Activated CD8-positive, alpha-beta T cell treated with anti-CD3 and anti-CD28 coated beads for 36 hours (primary cell): Measurements from ENCODE around the gene TSSK6. TPM values are rescaled to one million over a fixed set of nuclear protein-coding genes. Genes with fewer than 3 reads are reported as not detected.

Experiments
- ATAC-seq: fragments of 200-7000 bp; cut with Tn5 transposase; one replicate; pipeline ENCODE4 v1.10.0; 2021; ENCODE audit warnings: mild to moderate bottlenecking, moderate library complexity
- CTCF ChIA-PET: fragments of 350-600 bp; sonication (Branson Sonifier 250); formaldehyde crosslinking; loops from one replicate; lab custom pipeline; 2021; ENCODE audit warnings: antibody characterized with exemption; lab: Charles Lee
- POLR2A ChIA-PET: fragments of 350-600 bp; sonication (Branson Sonifier 250); formaldehyde crosslinking; loops from one replicate; lab custom pipeline; 2021; ENCODE audit warnings: antibody characterized with exemption; lab: Charles Lee
- DNase-seq: peaks from one replicate; pipeline ENCODE4 v3.0.0-alpha.2; 2020
- H3K27ac Mint-ChIP-seq: one replicate; pipeline ENCODE4 v1.8.0; 2021; ENCODE audit warnings: mild to moderate bottlenecking, mixed read lengths
- H3K27me3 Mint-ChIP-seq: one replicate; pipeline ENCODE4 v1.8.0; 2021; ENCODE audit warnings: mixed read lengths
- H3K36me3 Mint-ChIP-seq: one replicate; pipeline ENCODE4 v1.8.0; 2021; ENCODE audit warnings: low read depth, mixed read lengths
- H3K4me1 Mint-ChIP-seq: one replicate; pipeline ENCODE4 v1.8.0; 2021; ENCODE audit warnings: low read depth, mixed read lengths
- H3K4me3 Mint-ChIP-seq: one replicate; pipeline ENCODE4 v1.8.0; 2021; ENCODE audit warnings: mild to moderate bottlenecking, moderate library complexity, mixed read lengths
- H3K9me3 Mint-ChIP-seq: one replicate; pipeline ENCODE4 v1.8.0; 2021; ENCODE audit warnings: mixed read lengths
- intact Hi-C: fragments of 100-400 bp; cut with micrococcal nuclease; formaldehyde crosslinking; loops from one replicate; pipeline ENCODE4 v1.10.0; 2022
- total RNA-seq, 2 experiments: library from RNA; stranded (reverse); gene quantifications; one replicate each; pipeline ENCODE4 v1.2.3, GENCODE V29; 2021
- TF ChIP-seq, protein P1 (sequence below): fragments of 200-600 bp; IDR thresholded peaks from one replicate; pipeline ENCODE4 v1.8.0; 2022; ENCODE audit warnings: antibody characterized with exemption, mild to moderate bottlenecking

TSSK6 gene
- 1 to 10 TPM; 3.4 to 4.9 TPM for total RNA-seq

DNA sequence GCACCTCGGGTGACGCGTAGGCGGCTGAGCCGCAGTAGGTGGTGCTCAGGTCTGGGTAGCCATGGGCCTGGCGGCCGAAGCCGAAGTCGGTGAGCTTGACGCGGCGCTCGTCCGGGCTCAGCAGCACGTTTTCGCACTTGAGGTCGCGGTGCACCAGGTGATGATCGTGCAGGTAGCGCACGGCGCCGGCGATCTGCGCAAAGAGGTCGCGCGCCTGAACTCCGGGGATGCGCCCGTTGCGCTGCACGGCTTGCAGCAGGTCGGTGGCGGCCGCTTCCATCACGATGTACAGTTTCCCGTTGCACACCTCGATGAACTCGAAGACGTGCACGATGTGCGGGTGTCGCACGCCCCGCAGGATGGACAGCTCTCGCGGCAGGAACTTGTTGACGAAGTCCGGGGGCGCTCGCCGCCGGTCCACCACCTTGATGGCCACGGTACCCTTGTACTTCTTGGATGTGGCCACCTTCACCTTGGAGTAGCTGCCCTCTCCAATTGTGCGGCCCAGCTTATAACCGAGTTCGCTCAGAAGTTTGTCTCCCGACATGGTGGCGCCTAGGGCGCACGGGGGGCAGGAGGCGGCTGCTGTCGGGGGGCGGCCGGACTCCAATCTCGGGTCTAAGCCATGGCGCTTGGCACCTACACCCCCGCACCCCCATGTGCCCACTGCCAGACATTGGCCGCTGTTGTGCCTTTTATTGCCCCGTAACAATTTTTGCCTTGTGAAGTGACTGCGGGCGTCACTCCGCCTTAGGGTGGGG is at the start of gene TSSK6:
TSSK6 (minus strand) TSS at position 668 of the 761 bp plus-strand sequence; CDS start at position 547, 121 bp downstream.
- Mint-ChIP-seq H3K27me3 (no peaks in the 10 kb centered on the region), H3K9me3 (no peaks in the 10 kb centered on the region), H3K4me1 (peaks cover 26% of the 10 kb centered on the region), H3K27ac (peak within 1 kb of the TSS; percentile 94), H3K36me3 (peaks cover 14% of the 10 kb centered on the region), H3K4me3 (peak within 1 kb of the TSS; percentile 93)
- ChIA-PET POLR2A (interaction anchor here (0.6 to 2.7 kb wide), 18 partner anchors 8 to 369 kb away, joined by 3 to 11 read pairs (median 4); no protein-coding TSS in a partner anchor), CTCF (interaction anchor here (0.6 to 3.8 kb wide), 7 partner anchors 16 to 369 kb away, joined by 3 to 23 read pairs (median 5); partner anchors contain the start of gene GMIP)
- DNase-seq, result no peak
- TF ChIP-seq, protein P1, sequence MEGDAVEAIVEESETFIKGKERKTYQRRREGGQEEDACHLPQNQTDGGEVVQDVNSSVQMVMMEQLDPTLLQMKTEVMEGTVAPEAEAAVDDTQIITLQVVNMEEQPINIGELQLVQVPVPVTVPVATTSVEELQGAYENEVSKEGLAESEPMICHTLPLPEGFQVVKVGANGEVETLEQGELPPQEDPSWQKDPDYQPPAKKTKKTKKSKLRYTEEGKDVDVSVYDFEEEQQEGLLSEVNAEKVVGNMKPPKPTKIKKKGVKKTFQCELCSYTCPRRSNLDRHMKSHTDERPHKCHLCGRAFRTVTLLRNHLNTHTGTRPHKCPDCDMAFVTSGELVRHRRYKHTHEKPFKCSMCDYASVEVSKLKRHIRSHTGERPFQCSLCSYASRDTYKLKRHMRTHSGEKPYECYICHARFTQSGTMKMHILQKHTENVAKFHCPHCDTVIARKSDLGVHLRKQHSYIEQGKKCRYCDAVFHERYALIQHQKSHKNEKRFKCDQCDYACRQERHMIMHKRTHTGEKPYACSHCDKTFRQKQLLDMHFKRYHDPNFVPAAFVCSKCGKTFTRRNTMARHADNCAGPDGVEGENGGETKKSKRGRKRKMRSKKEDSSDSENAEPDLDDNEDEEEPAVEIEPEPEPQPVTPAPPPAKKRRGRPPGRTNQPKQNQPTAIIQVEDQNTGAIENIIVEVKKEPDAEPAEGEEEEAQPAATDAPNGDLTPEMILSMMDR, result no peak
- ATAC-seq, result no peak
- intact Hi-C loops, result no loop called here

DNA sequence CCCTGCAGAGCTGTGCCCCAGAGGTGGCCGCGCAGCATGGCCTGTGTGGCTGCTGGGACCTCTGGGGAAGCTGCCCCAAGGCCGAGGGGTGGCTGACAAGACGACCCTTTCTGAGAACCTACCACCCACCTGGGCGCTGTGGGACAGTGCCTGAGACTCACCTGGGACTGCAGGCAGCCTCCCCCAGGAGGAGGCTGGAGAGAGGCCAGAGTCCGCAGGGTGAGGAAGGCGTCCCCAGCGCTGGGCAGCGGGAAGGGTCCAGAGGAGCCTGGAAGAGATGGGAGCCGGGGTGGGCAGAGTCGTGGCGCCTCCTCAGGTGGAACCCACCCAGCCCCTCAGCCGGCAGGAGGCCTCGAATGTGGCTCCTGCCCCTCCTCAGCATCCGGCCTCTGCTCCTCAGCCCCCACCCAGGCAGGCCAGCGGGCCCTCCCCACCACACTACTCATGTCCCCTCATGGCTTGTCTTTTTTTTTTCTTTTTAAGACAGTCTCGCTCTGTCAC is 48.0 kb upstream of the TSSK6 start:
- no peak overlapping the region for H3K27ac Mint-ChIP-seq
- DNase-seq (no peak), ATAC-seq (no peak)
- intact Hi-C loops, result no loop called here
- no peak overlapping the region for H3K4me3 Mint-ChIP-seq
- POLR2A ChIA-PET, result no interaction called here
- CTCF ChIA-PET, result interaction anchor here (1.2 to 2.2 kb wide), 2 partner anchors 10 to 11 kb away, joined by 3 to 10 read pairs; no protein-coding TSS in a partner anchor
- H3K4me1 Mint-ChIP-seq, result no peaks in the 10 kb centered on the region
- H3K27me3 Mint-ChIP-seq, result no peaks in the 10 kb centered on the region
- TF ChIP-seq, protein P1, result no peak
- no peaks in the 10 kb centered on the region for H3K9me3 Mint-ChIP-seq
- H3K36me3 Mint-ChIP-seq, result peaks cover 17% of the 10 kb centered on the region

DNA sequence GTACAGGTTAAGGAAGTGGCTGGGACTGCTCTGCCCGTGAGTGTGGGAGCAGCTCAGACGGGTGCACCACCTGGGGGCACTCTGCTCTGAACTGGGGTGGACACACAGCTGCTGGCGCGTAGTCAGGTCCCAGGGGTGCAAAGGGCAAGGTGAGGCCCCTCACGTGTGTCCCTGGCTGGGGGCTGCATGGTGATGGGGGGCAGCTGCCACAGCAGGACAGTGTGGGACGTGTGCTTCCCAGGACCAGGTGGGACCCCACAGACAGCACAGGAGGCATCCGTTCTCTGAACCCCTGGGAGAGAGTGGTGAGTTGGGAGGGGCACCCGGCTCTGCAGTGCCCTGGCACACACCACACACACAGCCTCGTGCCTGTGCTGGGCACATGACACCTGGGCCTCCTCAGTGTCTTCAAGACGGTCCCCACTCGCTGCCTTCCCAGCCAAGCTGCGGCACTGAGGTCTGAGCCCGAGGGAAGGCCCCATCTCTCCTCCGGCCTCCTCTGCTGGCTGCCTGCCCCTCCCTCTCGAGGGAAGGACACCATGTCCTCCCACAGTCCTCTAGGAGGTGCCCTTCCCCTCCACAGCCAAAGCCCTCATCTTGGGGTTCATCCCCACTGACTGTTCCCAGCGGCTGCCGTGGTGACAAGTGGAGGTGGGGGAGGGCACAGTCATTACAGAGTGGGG is 47.5 kb upstream of the TSSK6 start:
- POLR2A ChIA-PET, result no interaction called here
- CTCF ChIA-PET, result interaction anchor here (0.8 to 2.2 kb wide), 4 partner anchors 9 to 81 kb away, joined by 3 to 10 read pairs (median 3); partner anchors contain the start of gene GMIP
- H3K36me3 Mint-ChIP-seq, result peaks cover 16% of the 10 kb centered on the region
- no peaks in the 10 kb centered on the region for H3K4me1 Mint-ChIP-seq
- H3K4me3 Mint-ChIP-seq, result no peak overlapping the region
- DNase-seq (peak; percentile 46), ATAC-seq (peak; percentile 84)
- TF ChIP-seq, protein P1, result no peak
- intact Hi-C loops, result no loop called here
- no peaks in the 10 kb centered on the region for H3K27me3 Mint-ChIP-seq
- H3K9me3 Mint-ChIP-seq, result no peaks in the 10 kb centered on the region
- no peak overlapping the region for H3K27ac Mint-ChIP-seq

DNA sequence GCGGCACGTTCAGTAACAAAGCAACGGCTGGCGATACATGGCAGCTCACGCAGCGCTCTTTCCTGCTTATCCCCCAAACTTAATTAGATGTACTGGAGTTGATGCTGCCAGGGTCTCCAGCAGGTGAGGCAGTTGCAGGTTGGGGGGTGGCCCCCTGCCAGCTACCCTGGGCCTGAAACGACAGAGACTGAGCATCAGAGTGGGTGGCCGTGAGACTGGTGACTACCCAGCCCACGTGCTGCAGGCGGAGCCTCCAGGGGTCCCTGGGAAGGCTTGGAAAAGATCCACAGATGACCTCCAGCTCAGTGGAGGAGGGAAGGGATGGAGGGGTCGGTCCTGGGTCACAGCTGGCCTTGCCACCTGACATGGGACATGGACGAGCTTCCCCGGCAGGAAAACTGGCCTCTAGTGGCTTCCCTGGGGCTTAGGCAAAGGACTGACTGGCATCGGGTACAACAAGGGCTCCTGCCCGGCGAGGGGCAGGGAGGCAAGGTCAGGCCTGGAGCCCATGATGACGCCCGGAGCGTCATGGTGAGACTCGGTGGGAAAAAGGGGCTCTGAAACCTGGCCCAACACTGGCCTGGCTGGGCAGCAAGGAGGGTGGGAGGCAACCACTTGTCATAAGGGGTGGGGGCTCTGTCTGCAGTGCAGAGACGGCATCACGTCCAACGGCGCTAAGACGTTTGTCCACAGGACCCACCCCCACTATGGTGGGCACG is 46.8 kb upstream of the TSSK6 start:
- ATAC-seq (no peak), DNase-seq (no peak)
- POLR2A ChIA-PET, result no interaction called here
- no peak overlapping the region for H3K4me3 Mint-ChIP-seq
- H3K27ac Mint-ChIP-seq, result no peak overlapping the region
- no peaks in the 10 kb centered on the region for H3K4me1 Mint-ChIP-seq
- CTCF ChIA-PET, result interaction anchor here (0.8 to 2.4 kb wide), 6 partner anchors 8 to 89 kb away, joined by 3 to 10 read pairs (median 4); partner anchors contain the start of gene GMIP
- intact Hi-C loops, result no loop called here
- no peaks in the 10 kb centered on the region for H3K9me3 Mint-ChIP-seq
- TF ChIP-seq, protein P1, result no peak
- H3K36me3 Mint-ChIP-seq, result peaks cover 13% of the 10 kb centered on the region
- no peaks in the 10 kb centered on the region for H3K27me3 Mint-ChIP-seq
